ENCODE results near the gene ODAD2.

GRCh38 chr10:28036587-28036986 is 37.7 kb upstream of the ODAD2 start:
- TF ChIP-seq CTCF (conservative IDR thresholded peaks at IDR 0.05) (no peak), ZFX (IDR thresholded peaks at IDR 0.05) (no peak)
